Right lobe of liver (tissue), 4 donors: ENCODE results near the gene PPFIBP2.

Experiments used
- POLR2A ChIP-seq: fragments of 450-650 bp; IDR thresholded peaks from one replicate; pipeline ENCODE4 v1.6.1; 2017; ENCODE audit warnings: antibody characterized with exemption, mild to moderate bottlenecking
- TF ChIP-seq, protein P1 (sequence below), 4 donors: fragments of 200-600 bp in 3 of 4; fragments of 450-650 bp in 1 of 4; IDR thresholded peaks; one replicate each; pipeline versions ENCODE4 v1.5.1 to v1.8.0; 2016 to 2022; ENCODE audit warnings: antibody characterized with exemption in 4 of 4, mild to moderate bottlenecking in 2 of 4
- donor health status: DM: no; HTN: no; CAD: no.
- donor health status: DM: no; HTN: no; CAD: no.
- donor health status: DM: no; HTN: yes; CAD: no.

DNA sequence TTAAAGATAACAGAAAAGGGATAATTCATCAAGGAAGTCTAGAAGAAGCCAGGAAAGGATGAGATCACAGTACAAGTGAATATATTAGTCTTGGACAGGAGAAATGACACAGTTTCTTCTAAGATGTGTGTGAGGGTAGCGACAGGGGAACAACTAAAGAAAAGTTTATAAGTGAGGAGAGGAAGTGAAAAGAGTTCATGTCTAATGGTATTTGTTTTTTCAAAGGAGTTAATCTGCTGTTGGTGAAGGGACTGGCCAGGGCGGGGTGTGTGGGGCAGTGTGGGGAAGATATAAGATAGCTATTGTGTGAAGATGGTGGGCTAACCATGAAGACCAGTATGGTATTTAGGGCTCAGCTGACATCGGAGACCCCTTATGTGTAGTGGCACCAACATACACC, 7.6 kb upstream of the PPFIBP2 start:
- TF ChIP-seq, protein P1, sequence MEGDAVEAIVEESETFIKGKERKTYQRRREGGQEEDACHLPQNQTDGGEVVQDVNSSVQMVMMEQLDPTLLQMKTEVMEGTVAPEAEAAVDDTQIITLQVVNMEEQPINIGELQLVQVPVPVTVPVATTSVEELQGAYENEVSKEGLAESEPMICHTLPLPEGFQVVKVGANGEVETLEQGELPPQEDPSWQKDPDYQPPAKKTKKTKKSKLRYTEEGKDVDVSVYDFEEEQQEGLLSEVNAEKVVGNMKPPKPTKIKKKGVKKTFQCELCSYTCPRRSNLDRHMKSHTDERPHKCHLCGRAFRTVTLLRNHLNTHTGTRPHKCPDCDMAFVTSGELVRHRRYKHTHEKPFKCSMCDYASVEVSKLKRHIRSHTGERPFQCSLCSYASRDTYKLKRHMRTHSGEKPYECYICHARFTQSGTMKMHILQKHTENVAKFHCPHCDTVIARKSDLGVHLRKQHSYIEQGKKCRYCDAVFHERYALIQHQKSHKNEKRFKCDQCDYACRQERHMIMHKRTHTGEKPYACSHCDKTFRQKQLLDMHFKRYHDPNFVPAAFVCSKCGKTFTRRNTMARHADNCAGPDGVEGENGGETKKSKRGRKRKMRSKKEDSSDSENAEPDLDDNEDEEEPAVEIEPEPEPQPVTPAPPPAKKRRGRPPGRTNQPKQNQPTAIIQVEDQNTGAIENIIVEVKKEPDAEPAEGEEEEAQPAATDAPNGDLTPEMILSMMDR (IDR thresholded peaks at IDR 0.05), result no peak
- TF ChIP-seq POLR2A, result no peak
